ENCODE measurements around the gene APELA. TPM values are rescaled to one million over a fixed set of nuclear protein-coding genes. Genes with fewer than 3 reads are reported as not detected.
"Not testable (repeated sequence)": the region's sequence is repeated elsewhere in the genome, so short reads cannot be mapped to it uniquely, and the experiment has no call there.

The APELA gene
- total and polyA plus RNA-seq, 9 donors: 0.10 TPM; not detected in 8

DNA sequence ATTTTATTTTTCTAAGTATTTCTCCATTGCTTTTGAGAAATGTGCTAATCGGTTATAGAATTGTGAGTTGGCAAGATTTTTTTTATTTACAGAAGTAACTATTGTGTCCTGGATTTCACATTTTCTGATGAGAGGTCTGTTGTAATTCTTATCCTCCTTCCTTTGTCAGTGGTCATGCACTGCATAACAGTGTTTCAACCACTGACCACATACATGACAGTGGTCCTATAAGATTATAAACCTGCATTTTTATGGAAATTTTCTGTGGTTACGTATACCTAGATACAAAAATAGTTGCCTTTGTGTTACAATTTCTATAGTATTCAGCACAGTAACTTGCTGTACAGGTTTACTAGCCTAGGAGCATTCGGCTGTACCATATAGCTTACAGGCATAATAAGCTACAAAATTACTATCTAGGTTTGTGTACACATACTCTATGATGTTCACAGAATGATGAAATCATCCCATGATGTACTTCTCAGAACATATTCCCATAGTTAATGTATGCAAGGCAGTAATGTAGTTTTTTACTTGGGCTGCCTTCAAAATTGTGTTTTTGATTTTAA lies 47.8 kb downstream of the APELA start:
- no peaks in the 10 kb centered on the region for H3K27me3 ChIP-seq
- H3K4me3 ChIP-seq: no peak overlapping the region
- H3K27ac ChIP-seq: no peak overlapping the region
- no peaks in the 10 kb centered on the region for H3K9me3 ChIP-seq
- H3K36me3 ChIP-seq: no peaks in the 10 kb centered on the region
- no peaks in the 10 kb centered on the region for H3K4me1 ChIP-seq (ENCODE audit: insufficient read depth)
- DNase-seq: no peak
- WGBS, 3 donors: 85 to 93% (median 87%) methylated on average over 3 of the region's 3 CpGs
- intact Hi-C loops (cut with DNase I): no loop called here
- TF ChIP-seq POLR2A (IDR thresholded peaks at IDR 0.05): no peak
- no peak for TF ChIP-seq EP300 (IDR thresholded peaks at IDR 0.05)
- TF ChIP-seq, protein P1, sequence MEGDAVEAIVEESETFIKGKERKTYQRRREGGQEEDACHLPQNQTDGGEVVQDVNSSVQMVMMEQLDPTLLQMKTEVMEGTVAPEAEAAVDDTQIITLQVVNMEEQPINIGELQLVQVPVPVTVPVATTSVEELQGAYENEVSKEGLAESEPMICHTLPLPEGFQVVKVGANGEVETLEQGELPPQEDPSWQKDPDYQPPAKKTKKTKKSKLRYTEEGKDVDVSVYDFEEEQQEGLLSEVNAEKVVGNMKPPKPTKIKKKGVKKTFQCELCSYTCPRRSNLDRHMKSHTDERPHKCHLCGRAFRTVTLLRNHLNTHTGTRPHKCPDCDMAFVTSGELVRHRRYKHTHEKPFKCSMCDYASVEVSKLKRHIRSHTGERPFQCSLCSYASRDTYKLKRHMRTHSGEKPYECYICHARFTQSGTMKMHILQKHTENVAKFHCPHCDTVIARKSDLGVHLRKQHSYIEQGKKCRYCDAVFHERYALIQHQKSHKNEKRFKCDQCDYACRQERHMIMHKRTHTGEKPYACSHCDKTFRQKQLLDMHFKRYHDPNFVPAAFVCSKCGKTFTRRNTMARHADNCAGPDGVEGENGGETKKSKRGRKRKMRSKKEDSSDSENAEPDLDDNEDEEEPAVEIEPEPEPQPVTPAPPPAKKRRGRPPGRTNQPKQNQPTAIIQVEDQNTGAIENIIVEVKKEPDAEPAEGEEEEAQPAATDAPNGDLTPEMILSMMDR (IDR thresholded peaks at IDR 0.05): no peak

DNA sequence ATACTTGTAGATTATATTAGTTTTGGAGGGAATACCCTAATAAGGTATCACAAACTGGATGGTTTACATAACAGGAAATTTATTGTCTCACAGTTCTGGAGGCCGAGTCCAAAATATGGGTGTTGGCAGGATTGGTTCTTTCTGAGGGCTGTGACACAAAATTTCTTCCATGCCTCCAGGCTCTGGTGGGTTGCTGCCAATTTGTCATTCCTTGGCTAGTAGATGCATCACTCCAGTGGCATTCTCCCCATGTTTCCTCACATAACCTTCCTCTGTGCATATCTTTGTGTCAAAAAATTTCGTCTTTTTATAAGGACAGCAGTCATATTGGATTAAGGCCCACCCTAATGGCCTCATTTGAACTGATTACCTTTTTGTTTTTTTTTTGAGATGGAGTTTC lies 49.3 kb downstream of the APELA start:
- Histone ChIP-seq H3K4me3 (no peak overlapping the region), H3K27me3 (no peaks in the 10 kb centered on the region), H3K27ac (no peak overlapping the region), H3K4me1 (ENCODE audit: insufficient read depth) (no peaks in the 10 kb centered on the region), H3K36me3 (no peaks in the 10 kb centered on the region), H3K9me3 (no peaks in the 10 kb centered on the region)
- TF ChIP-seq, protein P1 (IDR thresholded peaks at IDR 0.05): no peak
- no peak for TF ChIP-seq POLR2A (IDR thresholded peaks at IDR 0.05)
- no peak for TF ChIP-seq EP300 (IDR thresholded peaks at IDR 0.05)
- 67 to 80% (median 77%) methylated on average over 2 of the region's 2 CpGs for WGBS, 3 donors
- intact Hi-C loops (cut with DNase I): no loop called here
- DNase-seq: no peak

- intact Hi-C loops (cut with DNase I); H3K36me3 ChIP-seq; H3K9me3 ChIP-seq; DNase-seq; H3K27me3 ChIP-seq; H3K27ac ChIP-seq; H3K4me3 ChIP-seq; H3K4me1 ChIP-seq (ENCODE audit: insufficient read depth): not testable (repeated sequence)
- WGBS, 3 donors: 56 to 91% (median 71%) methylated on average over 2 of the region's 2 CpGs
These were observed 50.1 kb downstream of the APELA start for GRCh38 chr4:164927101-164927500.

GRCh38 chr4:164930647-164931046 lies 53.7 kb downstream of the APELA start:
- Histone ChIP-seq H3K4me1 (ENCODE audit: insufficient read depth) (no peaks in the 10 kb centered on the region), H3K36me3 (no peaks in the 10 kb centered on the region), H3K4me3 (no peak overlapping the region), H3K27ac (no peak overlapping the region), H3K9me3 (no peaks in the 10 kb centered on the region), H3K27me3 (no peaks in the 10 kb centered on the region)
- 89 to 97% (median 94%) methylated on average over 5 of the region's 5 CpGs for WGBS, 3 donors
- intact Hi-C loops (cut with DNase I): no loop called here
- DNase-seq: no peak
- TF ChIP-seq, protein P1 (IDR thresholded peaks at IDR 0.05): no peak
- TF ChIP-seq POLR2A (IDR thresholded peaks at IDR 0.05) (no peak), EP300 (IDR thresholded peaks at IDR 0.05) (no peak)

DNA sequence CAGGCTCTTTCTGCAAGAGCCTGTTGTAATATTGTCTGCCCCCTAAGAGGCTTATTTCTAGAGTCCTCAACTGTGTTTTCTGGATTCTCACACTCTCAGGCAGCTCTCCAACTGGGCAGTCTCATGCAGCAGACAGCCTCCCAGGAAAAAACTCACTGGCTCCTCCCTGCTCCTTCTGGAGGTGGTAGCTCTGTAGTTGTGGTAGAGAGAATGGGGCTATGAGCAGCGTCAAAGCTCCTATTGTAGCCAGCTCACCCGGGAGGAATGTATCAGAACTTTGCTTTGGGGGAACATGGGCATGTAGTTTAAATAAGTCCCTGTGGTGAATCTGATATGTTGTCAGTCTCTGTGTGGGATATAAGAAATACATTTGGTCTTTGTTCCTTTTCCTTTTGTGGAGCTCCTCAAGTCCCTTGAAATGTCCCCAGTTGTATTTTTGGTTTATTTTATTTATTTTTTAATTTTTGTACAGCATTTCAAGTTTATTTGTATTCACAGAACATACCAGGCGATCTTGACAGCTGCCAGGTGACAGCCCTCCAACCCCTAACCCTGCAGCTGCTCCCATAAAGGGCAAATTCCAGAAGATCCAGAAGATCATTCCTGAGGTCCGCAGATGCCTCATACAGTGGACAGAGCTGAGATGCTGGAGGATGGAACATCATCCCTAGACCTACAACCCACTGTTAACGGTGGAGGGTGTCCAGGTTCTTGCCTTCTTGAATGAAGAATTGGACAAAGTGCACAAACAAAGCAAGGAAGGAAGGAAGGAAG lies 54.8 kb downstream of the APELA start:
- intact Hi-C loops (cut with DNase I): no loop called here
- H3K4me1 ChIP-seq (ENCODE audit: insufficient read depth): no peaks in the 10 kb centered on the region
- no peaks in the 10 kb centered on the region for H3K9me3 ChIP-seq
- WGBS, 3 donors: 73 to 81% (median 79%) methylated on average over 5 of the region's 5 CpGs
- TF ChIP-seq POLR2A (IDR thresholded peaks at IDR 0.05): no peak
- TF ChIP-seq, protein P1 (IDR thresholded peaks at IDR 0.05): no peak
- TF ChIP-seq EP300 (IDR thresholded peaks at IDR 0.05): no peak
- H3K36me3 ChIP-seq: no peaks in the 10 kb centered on the region
- H3K27ac ChIP-seq: no peak overlapping the region
- H3K4me3 ChIP-seq: no peak overlapping the region
- H3K27me3 ChIP-seq: no peaks in the 10 kb centered on the region
- DNase-seq: no peak
